HepG2 (cell line): Measurements from ENCODE around the gene GTSF1L. TPM values are rescaled to one million over a fixed set of nuclear protein-coding genes. Genes with fewer than 3 reads are reported as not detected.
A peak's percentile ranks its signal among the peaks of the same experiment; 100 is the strongest.

ENCODE experiments used
- CREBL2 ChIP-seq: sonication (generic); formaldehyde crosslinking; IDR thresholded peaks from 2 replicates; pipeline ENCODE4 v1.8.1; 2023; ENCODE audit warnings: missing genetic modification reagents, mild to moderate bottlenecking, borderline replicate concordance
- FIP1L1 ChIP-seq: fragments of 200-400 bp; formaldehyde crosslinking; IDR thresholded peaks from 2 replicates; pipeline ENCODE4 v1.6.1; 2018; ENCODE audit warnings: low read depth, mild to moderate bottlenecking, low read length, moderate library complexity, borderline replicate concordance; ENCODE audit not compliant: insufficient read depth
- HDAC1 ChIP-seq: sonication (generic); formaldehyde crosslinking; IDR thresholded peaks from 2 replicates; pipeline ENCODE4 v1.5.1; 2020; ENCODE audit warnings: mild to moderate bottlenecking, missing genetic modification reagents
- IKZF4 ChIP-seq: sonication (generic); formaldehyde crosslinking; IDR thresholded peaks from 2 replicates; pipeline ENCODE4 v1.5.1; 2020; ENCODE audit warnings: borderline replicate concordance, mild to moderate bottlenecking, low read depth, missing genetic modification reagents; ENCODE audit errors: not compliant biosample characterization
- MAFG ChIP-seq: sonication (generic); formaldehyde crosslinking; IDR thresholded peaks from 2 replicates; pipeline ENCODE4 v1.5.1; 2020; ENCODE audit warnings: mild to moderate bottlenecking, missing genetic modification reagents
- MEF2D ChIP-seq: sonication (generic); formaldehyde crosslinking; IDR thresholded peaks from 2 replicates; pipeline ENCODE4 v1.5.1; 2020; ENCODE audit warnings: mild to moderate bottlenecking, missing genetic modification reagents
- SMAD3 ChIP-seq: sonication (generic); formaldehyde crosslinking; IDR thresholded peaks from 2 replicates; pipeline ENCODE4 v1.4.0; 2020; ENCODE audit warnings: missing genetic modification reagents
- SNAPC2 ChIP-seq: sonication (generic); formaldehyde crosslinking; IDR thresholded peaks from 2 replicates; pipeline ENCODE4 v1.8.1; 2022; ENCODE audit warnings: mild to moderate bottlenecking, missing genetic modification reagents
- SNRNP70 ChIP-seq: fragments of 200-400 bp; formaldehyde crosslinking; IDR thresholded peaks from 2 replicates; pipeline ENCODE4 v1.6.1; 2017; ENCODE audit warnings: mild to moderate bottlenecking, low read depth, low read length, moderate library complexity
- ZBTB21 ChIP-seq: sonication (generic); formaldehyde crosslinking; IDR thresholded peaks from 2 replicates; pipeline ENCODE4 v1.4.0; 2020; ENCODE audit warnings: missing genetic modification reagents
- ZFP62 ChIP-seq: sonication (generic); formaldehyde crosslinking; IDR thresholded peaks from 2 replicates; pipeline ENCODE4 v1.4.0; 2020; ENCODE audit warnings: missing genetic modification reagents
- ZFYVE20 ChIP-seq: sonication (generic); formaldehyde crosslinking; IDR thresholded peaks from 2 replicates; pipeline ENCODE4 v1.8.0; 2023; ENCODE audit warnings: low read depth, mild to moderate bottlenecking, moderate library complexity, missing genetic modification reagents, borderline replicate concordance
- ZNF263 ChIP-seq: sonication (generic); formaldehyde crosslinking; IDR thresholded peaks from 2 replicates; pipeline ENCODE4 v1.4.0; 2020; ENCODE audit warnings: missing genetic modification reagents
- ZNF335 ChIP-seq: sonication (generic); formaldehyde crosslinking; IDR thresholded peaks from 2 replicates; pipeline ENCODE4 v1.4.0; 2020; ENCODE audit warnings: missing genetic modification reagents
- ZNF609 ChIP-seq: sonication (generic); formaldehyde crosslinking; IDR thresholded peaks from 2 replicates; pipeline ENCODE4 v1.4.0; 2020; ENCODE audit warnings: mild to moderate bottlenecking, missing genetic modification reagents, borderline replicate concordance
- ZNF672 ChIP-seq: sonication (generic); formaldehyde crosslinking; IDR thresholded peaks from 2 replicates; pipeline ENCODE4 v1.8.1; 2022; ENCODE audit warnings: missing genetic modification reagents
- ZNF737 ChIP-seq: sonication (generic); formaldehyde crosslinking; IDR thresholded peaks from 2 replicates; pipeline ENCODE4 v1.5.0; 2020; ENCODE audit warnings: missing genetic modification reagents, mild to moderate bottlenecking, borderline replicate concordance
- polyA plus RNA-seq, 8 experiments: library from polyadenylated mRNA; depleted of rRNA in 3 of 8; stranded (reverse) in 7 of 8; unstranded in 1 of 8; fragments of >200 nt; fragmentation: Illumina TruSeq in 4 of 8; extraction: Trizol in 4 of 8; gene quantifications; 2 replicates each; pipeline versions ENCODE4 v1.2.1 to v1.2.3, GENCODE V29; 2011 to 2016; ENCODE audit warnings: low read depth in 4 of 8, missing spikeins in 1 of 8, mixed read lengths in 1 of 8; ENCODE audit not compliant: insufficient read depth in 1 of 8
- total RNA-seq, 5 experiments: library from RNA; depleted of rRNA; stranded (reverse); fragments of >200 nt; fragmentation: Illumina TruSeq; extraction: Trizol; gene quantifications; 2 replicates each; pipeline ENCODE4 v1.2.3, GENCODE V29; 2016; ENCODE audit warnings: low read depth in 1 of 5
- TF ChIP-seq, protein P1 (sequence below): sonication (generic); formaldehyde crosslinking; IDR thresholded peaks from 2 replicates; pipeline ENCODE4 v1.4.0; 2020; ENCODE audit warnings: low read depth, mild to moderate bottlenecking, missing genetic modification reagents
- TF ChIP-seq, protein P2 (sequence below): IDR thresholded peaks from 2 replicates; pipeline ENCODE4 v1.6.1; 2016; ENCODE audit warnings: low read depth, missing genetic modification reagents, missing compliant biosample characterization

GTSF1L gene
- total and polyA plus RNA-seq, 2 of the 13 experiments (the other 11 are each of a cell fraction or from before 2014, with no cell fraction given): not detected

DNA sequence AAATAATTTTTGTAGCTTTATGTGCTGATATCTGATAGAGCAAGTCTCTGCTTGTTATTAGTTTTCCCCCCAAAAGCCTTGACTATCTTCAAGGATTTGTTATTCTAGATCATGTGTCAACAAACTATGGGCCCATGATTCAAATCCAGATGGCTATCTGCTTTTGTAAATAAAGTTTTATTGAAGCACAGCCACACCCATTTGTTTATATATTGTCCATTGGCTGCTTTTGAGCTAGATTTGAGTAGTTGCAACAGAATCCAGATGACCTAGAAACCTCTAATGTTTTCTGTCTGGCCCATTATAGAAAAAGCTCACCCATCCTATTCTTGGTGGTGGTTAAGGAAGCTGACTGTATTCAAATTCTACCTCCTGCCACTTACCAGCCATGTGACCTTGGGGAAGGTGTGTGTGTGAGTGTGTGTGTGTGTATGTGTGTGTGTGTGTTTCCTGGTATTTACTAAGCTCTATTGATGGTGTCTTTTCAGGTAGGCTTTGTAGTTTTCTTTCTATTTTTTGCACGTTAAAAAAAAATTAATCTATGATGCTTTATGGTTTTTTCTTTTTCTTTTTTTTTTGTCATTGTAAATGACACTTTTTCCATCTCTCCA is 1.3 kb upstream of the GTSF1L start (continued):
- TF ChIP-seq, protein P1, sequence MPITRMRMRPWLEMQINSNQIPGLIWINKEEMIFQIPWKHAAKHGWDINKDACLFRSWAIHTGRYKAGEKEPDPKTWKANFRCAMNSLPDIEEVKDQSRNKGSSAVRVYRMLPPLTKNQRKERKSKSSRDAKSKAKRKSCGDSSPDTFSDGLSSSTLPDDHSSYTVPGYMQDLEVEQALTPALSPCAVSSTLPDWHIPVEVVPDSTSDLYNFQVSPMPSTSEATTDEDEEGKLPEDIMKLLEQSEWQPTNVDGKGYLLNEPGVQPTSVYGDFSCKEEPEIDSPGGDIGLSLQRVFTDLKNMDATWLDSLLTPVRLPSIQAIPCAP (CRISPR knock-in tag): no peak
- TF ChIP-seq ZNF609 (CRISPR knock-in tag) (peak; percentile 25; the same call in 1 of the 2 replicates), MEF2D (CRISPR knock-in tag) (no peak), CREBL2 (CRISPR knock-in tag) (no peak), SMAD3 (CRISPR knock-in tag) (no peak), SNRNP70 (no peak), SNAPC2 (CRISPR knock-in tag) (no peak), IKZF4 (CRISPR knock-in tag) (no peak), ZNF737 (CRISPR knock-in tag) (no peak), ZNF263 (no peak), MAFG (CRISPR knock-in tag) (no peak), ZNF335 (CRISPR knock-in tag) (no peak), ZFP62 (CRISPR knock-in tag) (no peak), ZNF672 (CRISPR knock-in tag) (no peak), ZFYVE20 (no peak), ZBTB21 (CRISPR knock-in tag) (no peak), HDAC1 (CRISPR knock-in tag) (no peak), FIP1L1 (no peak)
- TF ChIP-seq, protein P2, sequence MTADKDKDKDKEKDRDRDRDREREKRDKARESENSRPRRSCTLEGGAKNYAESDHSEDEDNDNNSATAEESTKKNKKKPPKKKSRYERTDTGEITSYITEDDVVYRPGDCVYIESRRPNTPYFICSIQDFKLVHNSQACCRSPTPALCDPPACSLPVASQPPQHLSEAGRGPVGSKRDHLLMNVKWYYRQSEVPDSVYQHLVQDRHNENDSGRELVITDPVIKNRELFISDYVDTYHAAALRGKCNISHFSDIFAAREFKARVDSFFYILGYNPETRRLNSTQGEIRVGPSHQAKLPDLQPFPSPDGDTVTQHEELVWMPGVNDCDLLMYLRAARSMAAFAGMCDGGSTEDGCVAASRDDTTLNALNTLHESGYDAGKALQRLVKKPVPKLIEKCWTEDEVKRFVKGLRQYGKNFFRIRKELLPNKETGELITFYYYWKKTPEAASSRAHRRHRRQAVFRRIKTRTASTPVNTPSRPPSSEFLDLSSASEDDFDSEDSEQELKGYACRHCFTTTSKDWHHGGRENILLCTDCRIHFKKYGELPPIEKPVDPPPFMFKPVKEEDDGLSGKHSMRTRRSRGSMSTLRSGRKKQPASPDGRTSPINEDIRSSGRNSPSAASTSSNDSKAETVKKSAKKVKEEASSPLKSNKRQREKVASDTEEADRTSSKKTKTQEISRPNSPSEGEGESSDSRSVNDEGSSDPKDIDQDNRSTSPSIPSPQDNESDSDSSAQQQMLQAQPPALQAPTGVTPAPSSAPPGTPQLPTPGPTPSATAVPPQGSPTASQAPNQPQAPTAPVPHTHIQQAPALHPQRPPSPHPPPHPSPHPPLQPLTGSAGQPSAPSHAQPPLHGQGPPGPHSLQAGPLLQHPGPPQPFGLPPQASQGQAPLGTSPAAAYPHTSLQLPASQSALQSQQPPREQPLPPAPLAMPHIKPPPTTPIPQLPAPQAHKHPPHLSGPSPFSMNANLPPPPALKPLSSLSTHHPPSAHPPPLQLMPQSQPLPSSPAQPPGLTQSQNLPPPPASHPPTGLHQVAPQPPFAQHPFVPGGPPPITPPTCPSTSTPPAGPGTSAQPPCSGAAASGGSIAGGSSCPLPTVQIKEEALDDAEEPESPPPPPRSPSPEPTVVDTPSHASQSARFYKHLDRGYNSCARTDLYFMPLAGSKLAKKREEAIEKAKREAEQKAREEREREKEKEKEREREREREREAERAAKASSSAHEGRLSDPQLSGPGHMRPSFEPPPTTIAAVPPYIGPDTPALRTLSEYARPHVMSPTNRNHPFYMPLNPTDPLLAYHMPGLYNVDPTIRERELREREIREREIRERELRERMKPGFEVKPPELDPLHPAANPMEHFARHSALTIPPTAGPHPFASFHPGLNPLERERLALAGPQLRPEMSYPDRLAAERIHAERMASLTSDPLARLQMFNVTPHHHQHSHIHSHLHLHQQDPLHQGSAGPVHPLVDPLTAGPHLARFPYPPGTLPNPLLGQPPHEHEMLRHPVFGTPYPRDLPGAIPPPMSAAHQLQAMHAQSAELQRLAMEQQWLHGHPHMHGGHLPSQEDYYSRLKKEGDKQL: 0 out of 2 replicates have a peak, but pooled peaks have one; percentile 53
